ENCODE measurements around the gene NAGLU. TPM values are rescaled to one million over a fixed set of nuclear protein-coding genes. Genes with fewer than 3 reads are reported as not detected.

Gene NAGLU
- total and polyA plus RNA-seq, 4 experiments from 2014 or later: 8.5 to 22.8 (median 18.0) TPM

DNA sequence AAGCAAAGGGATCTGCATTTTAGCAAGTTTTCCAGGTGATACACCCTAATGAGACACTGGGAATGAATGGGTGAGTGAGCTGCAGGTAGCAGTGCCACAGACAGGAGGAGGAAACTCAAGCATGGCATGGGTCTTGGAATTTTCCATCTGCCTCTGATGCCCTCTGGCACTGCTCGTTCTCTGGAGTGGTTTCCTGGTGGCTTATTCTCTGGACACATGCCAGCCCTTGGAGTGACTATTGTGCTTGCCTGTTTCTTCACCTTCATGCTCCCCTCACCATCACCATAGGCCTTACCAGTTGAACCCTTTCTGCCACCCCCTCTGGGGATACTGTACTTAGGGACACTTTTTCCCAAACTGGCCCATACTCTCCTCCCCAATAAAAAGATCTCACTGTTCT, 27.5 kb downstream of the NAGLU start:
- Mint-ChIP-seq H3K36me3 (peaks cover 0 to 34% of the 10 kb centered on the region in 2 donors), H3K27ac (peak overlapping the region; percentile 41 to 96 (median 67)), H3K4me1 (peaks cover 17 to 57% (median 41%) of the 10 kb centered on the region in 4 donors), H3K27me3 (no peaks in the 10 kb centered on the region), H3K4me3 (peak overlapping the region; percentile 69 to 95 (median 92)), H3K9me3 (peaks cover 0 to 2% (median 0%) of the 10 kb centered on the region in 8 donors)
- H3K4me1 ChIP-seq (ENCODE audit: insufficient read depth, low read length): peaks cover 51% of the 10 kb centered on the region
- CTCF ChIA-PET (ENCODE audit: partially characterized antibody): interaction anchor here (0.6 to 2.3 kb wide), 3 partner anchors 11 to 46 kb away, joined by 3 to 10 read pairs (median 3); partner anchors contain the start of gene PSMC3IP
- H3K27me3 ChIP-seq (ENCODE audit: insufficient read depth, low read length): no peaks in the 10 kb centered on the region
- POLR2A ChIA-PET (ENCODE audit: partially characterized antibody): interaction anchor here (1.0 to 6.3 kb wide), 3 partner anchors 9 to 45 kb away, joined by 3 to 73 read pairs (median 35); partner anchors contain the start of genes PSMC3IP and RETREG3
- H3K36me3 ChIP-seq (ENCODE audit: insufficient read depth, low read length): peaks cover 24% of the 10 kb centered on the region
- H3K27ac ChIP-seq (ENCODE audit: low read depth, low read length): peak overlapping the region; percentile 85
- H3K9me3 ChIP-seq (ENCODE audit: control insufficient read depth in 1 of 2, low read length in 2 of 2): no peaks in the 10 kb centered on the region
- peak overlapping the region in 1 of 2 donors; percentile 93 for H3K4me3 ChIP-seq (ENCODE audit: low read length in 2 of 2)
- intact Hi-C loops (cut with micrococcal nuclease): loop anchor here (2.0 kb wide), 1 partner anchor 13 kb away; the partner anchor contains the start of gene PSMC3IP
- DNase-seq: no peak

DNA sequence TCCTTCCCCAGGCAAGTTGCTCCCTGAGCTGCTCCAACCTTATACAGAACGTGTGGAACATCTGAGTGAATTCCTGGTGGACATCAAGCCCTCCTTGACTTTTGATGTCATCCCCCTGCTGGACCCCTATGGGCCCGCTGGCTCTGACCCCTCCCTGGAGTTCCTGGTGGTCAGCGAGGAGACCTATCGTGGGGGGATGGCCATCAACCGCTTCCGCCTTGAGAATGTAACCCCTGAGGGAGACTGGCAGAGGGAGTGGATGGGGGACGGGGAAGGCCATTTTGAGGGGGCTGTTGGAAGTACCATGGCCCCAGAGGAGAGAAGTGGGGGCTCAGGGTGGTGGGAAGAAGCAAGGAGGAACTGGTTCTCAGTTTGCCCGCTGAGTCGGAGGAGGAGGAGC, 27.9 kb downstream of the NAGLU start:
- H3K36me3 ChIP-seq (ENCODE audit: insufficient read depth, low read length): peaks cover 28% of the 10 kb centered on the region
- no peaks in the 10 kb centered on the region for H3K9me3 ChIP-seq (ENCODE audit: control insufficient read depth in 1 of 2, low read length in 2 of 2)
- DNase-seq: no peak
- H3K27ac ChIP-seq (ENCODE audit: low read depth, low read length): no peak overlapping the region
- intact Hi-C loops (cut with micrococcal nuclease): loop anchor here (2.0 kb wide), 1 partner anchor 13 kb away; the partner anchor contains the start of gene PSMC3IP
- Mint-ChIP-seq H3K27me3 (no peaks in the 10 kb centered on the region), H3K36me3 (peaks cover 0 to 38% of the 10 kb centered on the region in 2 donors), H3K4me1 (peaks cover 19 to 61% (median 44%) of the 10 kb centered on the region in 4 donors), H3K9me3 (peaks cover 0 to 2% (median 0%) of the 10 kb centered on the region in 8 donors), H3K27ac (peak overlapping the region; percentile 41 to 96 (median 67)), H3K4me3 (peak overlapping the region in 7 of 8 donors; percentile 42 to 95 (median 79))
- POLR2A ChIA-PET (ENCODE audit: partially characterized antibody): interaction anchor here (0.5 to 6.3 kb wide), 6 partner anchors 10 to 409 kb away, joined by 3 to 73 read pairs (median 6); partner anchors contain the start of genes NAGLU, PSMC3IP and RETREG3
- CTCF ChIA-PET (ENCODE audit: partially characterized antibody): interaction anchor here (0.6 to 4.5 kb wide), 4 partner anchors 11 to 46 kb away, joined by 3 to 37 read pairs (median 6); partner anchors contain the start of gene PSMC3IP
- H3K4me3 ChIP-seq (ENCODE audit: low read length in 2 of 2): no peak overlapping the region
- H3K27me3 ChIP-seq (ENCODE audit: insufficient read depth, low read length): no peaks in the 10 kb centered on the region
- H3K4me1 ChIP-seq (ENCODE audit: insufficient read depth, low read length): peaks cover 55% of the 10 kb centered on the region

DNA sequence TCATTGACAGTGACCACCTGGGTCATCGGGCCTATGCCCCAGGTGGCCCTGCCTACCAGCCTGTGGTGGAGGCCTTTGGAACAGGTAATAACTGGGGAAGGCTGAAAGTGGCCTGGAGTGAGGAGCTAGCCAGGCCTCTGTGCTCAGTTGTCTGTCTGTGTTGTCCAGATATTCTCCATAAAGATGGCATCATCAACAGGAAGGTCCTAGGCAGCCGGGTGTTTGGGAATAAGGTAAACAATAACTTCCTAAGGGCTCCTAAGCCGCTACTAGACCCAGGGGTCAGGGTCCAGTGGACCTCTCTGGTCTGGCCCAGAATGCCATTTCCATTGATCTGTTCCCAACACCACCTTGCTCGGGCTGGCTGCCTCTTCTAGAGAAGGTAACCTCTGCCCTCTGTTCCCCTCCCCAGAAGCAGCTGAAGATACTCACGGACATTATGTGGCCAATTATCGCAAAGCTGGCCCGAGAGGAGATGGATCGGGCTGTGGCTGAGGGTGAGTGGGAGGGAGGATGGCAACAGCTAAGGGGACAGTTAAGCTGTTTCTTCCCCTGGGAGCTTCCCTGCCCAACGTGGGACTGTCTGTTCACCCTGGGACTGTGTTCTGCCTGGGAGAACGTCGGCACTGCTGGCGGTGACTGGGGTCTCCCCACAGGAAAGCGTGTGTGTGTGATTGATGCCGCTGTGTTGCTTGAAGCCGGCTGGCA, 28.9 kb downstream of the NAGLU start:
- Histone ChIP-seq H3K27ac (ENCODE audit: low read depth, low read length) (no peak overlapping the region), H3K36me3 (ENCODE audit: insufficient read depth, low read length) (peaks cover 38% of the 10 kb centered on the region), H3K4me3 (ENCODE audit: low read length in 2 of 2) (no peak overlapping the region), H3K9me3 (ENCODE audit: control insufficient read depth in 1 of 2, low read length in 2 of 2) (no peaks in the 10 kb centered on the region), H3K27me3 (ENCODE audit: insufficient read depth, low read length) (no peaks in the 10 kb centered on the region), H3K4me1 (ENCODE audit: insufficient read depth, low read length) (peaks cover 63% of the 10 kb centered on the region)
- H3K27me3 Mint-ChIP-seq: no peaks in the 10 kb centered on the region
- peak overlapping the region in 4 of 7 donors; percentile 6 to 96 (median 30) for H3K27ac Mint-ChIP-seq
- DNase-seq: no peak
- ChIA-PET POLR2A (ENCODE audit: partially characterized antibody) (interaction anchor here (0.5 to 6.3 kb wide), 7 partner anchors 11 to 410 kb away, joined by 3 to 73 read pairs (median 7); partner anchors contain the start of genes NAGLU, PSMC3IP, RETREG3 and TUBG1), CTCF (ENCODE audit: partially characterized antibody) (interaction anchor here (1.3 to 4.5 kb wide), 3 partner anchors 10 to 17 kb away, joined by 3 to 37 read pairs (median 4); partner anchors contain the start of gene PSMC3IP)
- H3K4me1 Mint-ChIP-seq: peaks cover 16 to 71% (median 50%) of the 10 kb centered on the region in 4 donors
- peak overlapping the region in 5 of 8 donors; percentile 53 to 66 (median 59) for H3K4me3 Mint-ChIP-seq
- intact Hi-C loops (cut with micrococcal nuclease): no loop called here
- peaks cover 0 to 2% (median 0%) of the 10 kb centered on the region in 8 donors for H3K9me3 Mint-ChIP-seq
- H3K36me3 Mint-ChIP-seq: peaks cover 8 to 47% of the 10 kb centered on the region in 2 donors

DNA sequence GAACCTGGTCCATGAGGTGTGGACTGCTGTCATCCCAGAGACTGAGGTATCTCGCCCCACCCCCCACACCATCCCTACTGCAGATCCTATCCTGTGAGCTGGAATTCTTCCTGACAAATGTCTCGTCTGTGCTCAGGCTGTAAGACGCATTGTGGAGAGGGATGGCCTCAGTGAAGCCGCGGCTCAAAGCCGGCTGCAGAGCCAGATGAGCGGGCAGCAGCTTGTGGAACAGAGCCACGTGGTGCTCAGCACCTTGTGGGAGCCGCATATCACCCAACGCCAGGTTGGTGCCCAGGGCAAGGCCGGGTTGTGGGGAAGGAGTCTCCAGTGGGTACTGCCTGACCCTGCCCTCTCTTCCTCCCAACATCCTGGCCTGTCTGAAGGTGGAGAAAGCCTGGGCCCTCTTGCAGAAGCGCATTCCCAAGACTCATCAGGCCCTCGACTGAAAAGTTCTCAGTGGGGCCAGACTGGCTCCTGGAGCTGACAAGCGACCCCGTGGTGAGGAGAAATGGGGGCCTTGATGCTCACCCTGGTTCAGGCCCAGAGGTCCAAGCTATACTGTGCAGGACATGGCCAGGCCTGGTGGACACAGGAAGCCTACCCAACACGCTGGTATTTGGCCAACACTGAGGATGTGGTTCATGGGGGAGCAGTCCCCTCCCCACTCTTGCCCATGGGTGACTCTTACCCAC, 29.6 kb downstream of the NAGLU start:
- ChIA-PET CTCF (ENCODE audit: partially characterized antibody) (interaction anchor here (0.8 to 4.5 kb wide), 4 partner anchors 11 to 108 kb away, joined by 3 to 37 read pairs (median 4); partner anchors contain the start of gene PSMC3IP), POLR2A (ENCODE audit: partially characterized antibody) (interaction anchor here (1.0 to 6.3 kb wide), 6 partner anchors 11 to 48 kb away, joined by 3 to 73 read pairs (median 13); partner anchors contain the start of genes NAGLU, PSMC3IP, RETREG3 and TUBG1)
- peak overlapping the region in 6 of 7 donors; percentile 86 to 98 (median 96) for H3K27ac Mint-ChIP-seq
- intact Hi-C loops (cut with micrococcal nuclease): no loop called here
- H3K9me3 Mint-ChIP-seq: peaks cover 0 to 2% (median 0%) of the 10 kb centered on the region in 8 donors
- Histone ChIP-seq H3K36me3 (ENCODE audit: insufficient read depth, low read length) (peaks cover 45% of the 10 kb centered on the region), H3K27ac (ENCODE audit: low read depth, low read length) (peak overlapping the region; percentile 79), H3K4me3 (ENCODE audit: low read length in 2 of 2) (no peak overlapping the region), H3K27me3 (ENCODE audit: insufficient read depth, low read length) (no peaks in the 10 kb centered on the region), H3K4me1 (ENCODE audit: insufficient read depth, low read length) (peaks cover 63% of the 10 kb centered on the region), H3K9me3 (ENCODE audit: control insufficient read depth in 1 of 2, low read length in 2 of 2) (no peaks in the 10 kb centered on the region)
- H3K4me3 Mint-ChIP-seq: peak overlapping the region in 5 of 8 donors; percentile 94 to 97 (median 96)
- H3K36me3 Mint-ChIP-seq: peaks cover 11 to 54% of the 10 kb centered on the region in 2 donors
- H3K27me3 Mint-ChIP-seq: no peaks in the 10 kb centered on the region
- peaks cover 16 to 73% (median 49%) of the 10 kb centered on the region in 4 donors for H3K4me1 Mint-ChIP-seq
- no peak for DNase-seq

DNA sequence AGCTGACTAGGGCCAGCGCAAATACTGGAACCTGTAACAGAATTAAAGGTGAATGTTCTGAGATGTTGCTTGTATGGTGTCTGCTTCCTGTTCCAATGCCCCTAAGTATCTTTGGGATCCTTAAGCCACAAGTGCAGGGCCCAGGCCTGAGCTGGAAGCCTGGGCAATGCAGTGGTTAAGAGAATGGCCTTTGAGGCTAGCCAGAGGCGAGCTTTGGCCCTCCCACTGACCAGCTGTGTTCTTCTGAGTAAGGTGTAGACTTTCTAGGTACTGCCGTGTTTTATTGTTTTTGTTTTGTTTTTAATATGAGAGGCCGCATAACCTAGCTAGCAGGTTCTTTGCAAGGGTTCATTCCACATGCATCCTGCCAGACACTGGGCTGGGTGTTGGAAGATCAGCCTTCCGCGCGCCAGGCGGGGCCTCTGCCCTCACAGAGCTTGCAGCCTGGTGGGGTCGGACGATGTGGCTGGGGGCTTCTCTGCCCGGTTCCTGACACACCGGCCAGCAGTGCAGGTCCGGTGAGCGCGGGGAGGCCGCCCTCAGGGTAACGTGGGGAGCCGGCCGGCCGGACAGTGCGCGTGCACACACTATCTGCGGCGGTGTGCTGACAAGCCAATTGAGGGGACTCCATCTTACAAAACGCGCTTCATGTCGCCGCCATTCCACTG, 30.3 kb downstream of the NAGLU start:
- peaks cover 16 to 72% (median 48%) of the 10 kb centered on the region in 4 donors for H3K4me1 Mint-ChIP-seq
- peak overlapping the region; percentile 89 to 97 for H3K4me3 ChIP-seq (ENCODE audit: low read length in 2 of 2)
- intact Hi-C loops (cut with micrococcal nuclease): no loop called here
- H3K27me3 ChIP-seq (ENCODE audit: insufficient read depth, low read length): no peaks in the 10 kb centered on the region
- ChIA-PET POLR2A (ENCODE audit: partially characterized antibody) (interaction anchor here (1.0 to 6.3 kb wide), 8 partner anchors 12 to 795 kb away, joined by 3 to 73 read pairs (median 7); partner anchors contain the start of genes NAGLU, PSMC3IP, RETREG3 and TUBG1), CTCF (ENCODE audit: partially characterized antibody) (interaction anchor here (0.8 to 4.5 kb wide), 4 partner anchors 12 to 108 kb away, joined by 3 to 37 read pairs (median 4); partner anchors contain the start of gene PSMC3IP)
- peak in 1 of 5 donors; percentile 11 for DNase-seq
- peaks cover 18 to 61% of the 10 kb centered on the region in 2 donors for H3K36me3 Mint-ChIP-seq
- peak overlapping the region; percentile 95 to 98 (median 96) for H3K27ac Mint-ChIP-seq
- H3K9me3 Mint-ChIP-seq: peaks cover 0 to 1% (median 0%) of the 10 kb centered on the region in 8 donors
- no peaks in the 10 kb centered on the region for H3K9me3 ChIP-seq (ENCODE audit: control insufficient read depth in 1 of 2, low read length in 2 of 2)
- H3K27ac ChIP-seq (ENCODE audit: low read depth, low read length): peak overlapping the region; percentile 79
- peaks cover 62% of the 10 kb centered on the region for H3K4me1 ChIP-seq (ENCODE audit: insufficient read depth, low read length)
- H3K27me3 Mint-ChIP-seq: no peaks in the 10 kb centered on the region
- peak overlapping the region; percentile 94 to 98 (median 96) for H3K4me3 Mint-ChIP-seq
- peaks cover 51% of the 10 kb centered on the region for H3K36me3 ChIP-seq (ENCODE audit: insufficient read depth, low read length)
